Stomach (tissue), 4 donors: ENCODE measurements around the gene MYO18B.

Experiments used
- CTCF ChIP-seq, 7 experiments: fragments of 450-650 bp in 4 of 7; fragments of 200-600 bp in 3 of 7; sonication (generic) in 3 of 7; IDR thresholded peaks; one replicate each; pipeline ENCODE4 v1.5.1; 2016 to 2019; ENCODE audit warnings: antibody characterized with exemption in 7 of 7, control low read depth in 2 of 7, mild to moderate bottlenecking in 1 of 7
- EP300 ChIP-seq: sonication (generic); formaldehyde crosslinking; IDR thresholded peaks from one replicate; pipeline ENCODE4 v1.6.1; 2017; ENCODE audit warnings: antibody characterized with exemption
- POLR2A ChIP-seq, 4 donors: fragments of 450-650 bp; IDR thresholded peaks; one replicate each; pipeline ENCODE4 v1.6.1; 2016; ENCODE audit warnings: antibody characterized with exemption in 4 of 4, control low read depth in 2 of 4, mild to moderate bottlenecking in 1 of 4, moderate library complexity in 1 of 4
- POLR2AphosphoS5 ChIP-seq, 3 donors: sonication (generic); formaldehyde crosslinking; IDR thresholded peaks; one replicate each; pipeline ENCODE4 v1.6.1; 2016; ENCODE audit warnings: antibody characterized with exemption in 3 of 3

DNA sequence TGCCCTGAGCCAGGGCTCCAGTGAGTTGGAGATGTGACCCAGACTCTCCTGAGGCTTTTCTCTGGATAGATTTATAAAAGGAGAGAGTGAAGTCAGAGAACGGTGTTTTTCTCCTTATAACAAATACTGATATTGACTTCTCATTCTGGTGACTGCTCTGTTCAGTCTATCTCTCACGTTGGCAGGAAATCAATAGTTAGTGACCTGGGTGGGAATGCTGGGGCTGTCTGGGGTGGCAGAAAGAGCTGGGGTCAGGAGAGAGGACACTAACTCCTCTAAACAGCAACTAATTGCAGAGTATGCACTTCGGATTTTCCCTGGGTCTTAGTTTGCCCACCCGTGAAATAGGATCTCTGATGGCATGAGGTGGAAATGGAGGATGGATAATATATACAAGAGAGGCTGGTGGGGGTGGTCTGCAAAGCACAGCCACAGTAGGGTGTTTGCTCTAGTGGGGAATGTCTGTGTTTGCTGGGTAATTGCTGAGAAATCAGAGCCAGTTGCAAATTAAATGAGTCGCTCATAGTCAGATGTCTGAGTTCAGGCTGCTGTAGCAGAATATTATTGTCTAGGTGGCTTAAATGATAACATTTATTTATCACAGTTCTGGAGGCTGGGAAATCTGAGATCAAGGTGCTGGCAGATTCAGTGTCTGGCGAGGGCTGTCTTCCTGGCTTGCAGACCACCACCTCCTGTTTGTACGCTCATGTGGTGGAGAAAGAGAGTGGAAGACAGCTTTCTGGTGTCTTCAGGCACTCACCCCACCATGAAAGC lies 167.8 kb downstream of the MYO18B start:
- TF ChIP-seq POLR2AphosphoS5 (IDR thresholded peaks at IDR 0.05) (no peak), CTCF (IDR thresholded peaks at IDR 0.05) (no peak), POLR2A (IDR thresholded peaks at IDR 0.05) (no peak), EP300 (no peak)
